NK-92 (cell line): ENCODE results near the gene KLHL5.
"Not testable (repeated sequence)": the region's sequence is repeated elsewhere in the genome, so short reads cannot be mapped to it uniquely, and the experiment has no call there.

ENCODE experiments used
- DNase-seq: peaks from one replicate; lab custom pipeline; 2025; ENCODE audit not compliant: unreplicated experiment; lab: John Stamatoyannopoulos, UW

KLHL5 gene

DNA sequence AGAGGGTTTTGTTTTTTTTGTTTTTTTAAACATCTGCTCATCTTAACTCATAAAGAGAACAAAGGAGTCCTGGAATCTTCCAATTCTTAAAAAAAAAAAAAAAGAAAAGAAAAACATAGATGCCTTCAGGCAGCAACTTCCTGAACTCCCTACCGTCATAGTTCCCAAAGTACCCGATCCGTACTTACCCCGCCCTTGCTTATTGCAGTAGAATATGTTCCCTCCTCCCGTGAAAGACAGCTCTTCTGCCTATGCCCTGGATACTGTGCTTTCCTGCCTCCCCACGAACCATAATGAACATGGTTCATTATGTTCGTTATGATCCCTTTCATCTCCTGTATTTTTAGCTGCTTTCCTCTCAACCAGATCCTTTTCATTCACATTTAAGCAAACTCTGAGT, 40.3 kb downstream of the KLHL5 start:
- DNase-seq, result no peak

DNA sequence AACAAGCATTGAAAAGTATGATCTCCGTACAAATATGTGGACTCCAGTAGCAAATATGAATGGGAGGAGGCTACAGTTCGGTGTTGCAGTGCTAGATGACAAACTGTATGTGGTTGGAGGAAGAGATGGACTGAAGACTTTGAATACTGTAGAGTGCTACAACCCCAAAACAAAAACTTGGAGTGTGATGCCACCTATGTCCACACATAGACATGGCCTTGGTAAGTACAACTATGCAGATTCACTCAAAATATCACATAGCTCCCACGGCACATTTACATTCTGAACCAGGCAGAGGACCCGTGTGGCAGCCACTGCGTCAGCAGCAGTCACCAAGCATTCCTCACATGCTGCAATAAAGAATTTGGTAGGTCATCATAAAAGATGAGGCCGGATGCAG, 41.3 kb downstream of the KLHL5 start:
- DNase-seq, result no peak

DNA sequence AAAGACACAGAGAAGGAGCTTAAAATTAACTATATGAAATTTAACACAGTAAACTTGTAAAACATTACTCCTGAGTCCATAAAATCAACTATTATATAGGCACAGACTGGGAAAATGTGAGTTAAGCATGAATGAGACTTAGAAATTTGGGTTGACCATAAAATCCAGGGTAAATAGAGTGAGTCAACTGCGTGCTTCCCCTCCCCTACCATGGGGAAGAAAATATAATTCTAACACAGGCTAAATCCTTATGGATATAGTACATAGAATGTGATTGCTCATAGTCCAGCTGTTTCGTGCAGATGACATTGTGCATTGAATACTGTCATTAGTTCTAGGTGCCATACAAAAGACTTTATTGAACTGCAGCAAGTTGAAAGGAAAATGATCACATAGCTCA, 42.2 kb downstream of the KLHL5 start:
- no peak for DNase-seq

DNA sequence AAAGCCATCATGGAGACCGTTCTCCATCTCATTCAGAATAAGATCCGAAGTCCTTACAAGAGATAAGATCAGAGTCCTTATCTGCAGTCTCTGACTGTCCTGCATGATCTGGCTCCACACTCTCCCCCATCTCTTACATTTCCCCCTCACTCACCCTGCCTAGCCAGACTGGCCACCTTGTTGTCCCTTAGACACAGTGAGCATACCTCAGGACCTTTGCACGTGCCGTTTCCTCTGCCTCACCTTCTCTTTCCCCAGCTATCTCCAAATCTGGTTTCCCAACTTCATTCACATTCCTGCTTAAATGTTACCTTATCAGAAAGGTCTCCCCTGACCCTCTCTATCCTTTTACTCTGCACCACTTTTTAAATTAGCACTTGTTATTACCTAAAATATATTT, 44.0 kb downstream of the KLHL5 start:
- no peak for DNase-seq

DNA sequence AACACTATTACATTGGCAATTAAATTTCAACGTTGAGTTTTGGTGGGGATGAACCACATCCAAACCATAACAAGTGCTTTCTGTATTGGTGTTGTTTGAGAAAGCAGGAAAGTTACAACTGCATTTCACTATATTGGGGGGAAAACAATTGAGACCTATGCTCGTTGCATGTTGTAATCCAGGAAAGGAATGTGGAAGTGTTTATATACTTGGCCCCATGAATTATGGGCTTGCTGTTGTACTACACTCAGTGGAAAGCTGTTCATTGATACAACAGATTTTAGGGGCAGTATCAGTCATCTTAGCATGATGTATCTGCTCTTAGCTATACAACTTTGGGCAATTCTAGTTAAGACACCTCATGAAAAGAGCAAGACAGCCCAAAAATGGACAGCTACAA, 52.4 kb downstream of the KLHL5 start:
- DNase-seq, result no peak

DNA sequence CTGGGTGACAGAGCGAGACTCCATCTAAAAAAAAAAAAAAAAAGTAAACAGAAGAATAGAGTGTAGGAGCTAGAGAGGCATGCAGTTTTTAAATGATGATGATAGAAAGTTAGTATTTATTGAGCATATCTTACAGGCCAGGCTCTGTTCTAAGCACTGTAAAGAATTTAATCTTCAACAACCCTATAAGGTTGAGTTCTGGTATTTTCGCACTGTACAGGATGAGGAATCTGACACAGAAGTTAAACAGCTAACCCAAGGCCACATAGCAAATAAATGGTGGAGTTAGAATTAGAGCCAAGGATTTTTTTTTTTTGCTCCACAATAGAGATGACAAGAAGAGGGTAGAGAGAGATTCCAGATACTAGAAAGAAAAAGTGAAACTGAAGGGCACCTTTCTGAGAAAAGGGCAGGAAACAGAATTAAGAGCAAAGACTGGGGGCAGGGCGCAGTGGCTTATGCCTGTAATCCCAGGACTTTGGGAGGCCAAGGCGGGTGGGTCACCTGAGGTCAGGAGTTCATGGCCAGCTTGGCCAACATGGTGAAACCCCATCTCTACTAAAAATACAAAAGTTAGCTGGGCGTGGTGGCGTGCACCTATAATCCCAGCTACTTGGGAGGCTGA, 56.1 kb downstream of the KLHL5 start:
- DNase-seq, result no peak

DNA sequence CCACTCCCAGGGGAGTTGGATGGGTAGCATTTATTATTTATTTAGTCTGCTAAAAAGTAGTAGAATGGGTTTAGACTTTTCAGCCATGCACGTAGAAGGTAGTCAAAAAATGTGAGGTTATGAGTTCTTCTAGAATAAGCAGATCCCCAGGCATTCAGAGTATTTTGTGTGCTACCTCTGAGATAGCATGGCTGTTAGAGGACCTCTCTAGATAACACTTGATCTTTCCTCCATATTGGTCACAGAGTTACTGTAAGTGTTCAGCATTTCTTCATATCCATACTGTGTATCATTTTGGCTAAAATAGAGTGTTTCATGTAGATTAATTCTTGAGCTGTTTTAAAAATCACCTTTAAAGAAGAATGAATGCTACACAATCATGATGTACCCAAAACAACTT, 58.4 kb downstream of the KLHL5 start:
- no peak for DNase-seq

DNA sequence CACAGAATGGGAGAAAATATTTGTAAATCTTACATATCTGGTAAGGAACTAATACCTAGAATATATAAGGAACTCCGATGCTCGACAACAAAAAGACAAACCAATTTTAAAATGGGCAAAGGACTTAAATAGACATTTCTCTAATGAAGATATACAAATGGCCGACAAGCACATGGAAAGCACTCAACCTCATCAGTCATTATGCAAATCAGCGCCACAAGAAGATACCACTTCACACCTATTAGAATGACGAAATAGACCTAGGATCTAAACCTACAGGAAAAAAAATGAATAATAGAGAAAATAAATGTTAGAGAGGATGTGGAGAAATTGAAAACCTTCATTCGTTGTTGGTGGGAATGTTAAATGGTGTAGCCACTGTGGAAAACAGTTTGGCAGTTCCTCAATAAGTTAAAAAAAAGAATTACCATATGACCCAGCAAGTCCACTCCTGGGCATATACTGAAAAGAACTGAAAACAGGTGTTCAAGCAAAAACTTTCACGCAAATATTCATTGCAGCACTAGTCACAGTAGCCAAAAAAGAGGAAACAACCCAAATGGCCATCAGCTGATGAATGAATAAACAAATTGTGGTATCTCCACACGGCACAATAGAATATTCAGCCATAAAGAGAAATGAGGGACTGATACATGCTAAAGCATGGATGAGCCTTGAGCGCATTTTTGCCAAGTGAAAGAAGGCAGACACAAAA, 63.0 kb downstream of the KLHL5 start:
- no peak for DNase-seq

DNA sequence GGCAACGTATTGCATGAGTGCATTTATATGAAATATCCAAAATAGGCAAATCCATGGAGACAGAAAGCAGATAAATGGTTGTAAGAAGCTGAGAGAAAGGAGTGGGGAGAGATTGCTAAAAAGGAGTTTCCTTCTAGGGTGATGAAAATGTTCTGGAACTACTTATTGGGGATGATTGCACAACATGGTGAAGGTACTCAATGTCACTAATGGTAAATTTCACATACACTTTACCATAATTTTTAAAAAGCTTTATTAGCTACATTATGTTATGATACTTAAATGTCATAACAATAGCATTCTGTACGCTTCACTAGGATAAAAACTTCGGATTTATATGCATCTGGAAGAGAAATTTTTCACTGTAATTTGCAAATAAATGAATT, 63.6 kb downstream of the KLHL5 start:
- DNase-seq, result no peak

DNA sequence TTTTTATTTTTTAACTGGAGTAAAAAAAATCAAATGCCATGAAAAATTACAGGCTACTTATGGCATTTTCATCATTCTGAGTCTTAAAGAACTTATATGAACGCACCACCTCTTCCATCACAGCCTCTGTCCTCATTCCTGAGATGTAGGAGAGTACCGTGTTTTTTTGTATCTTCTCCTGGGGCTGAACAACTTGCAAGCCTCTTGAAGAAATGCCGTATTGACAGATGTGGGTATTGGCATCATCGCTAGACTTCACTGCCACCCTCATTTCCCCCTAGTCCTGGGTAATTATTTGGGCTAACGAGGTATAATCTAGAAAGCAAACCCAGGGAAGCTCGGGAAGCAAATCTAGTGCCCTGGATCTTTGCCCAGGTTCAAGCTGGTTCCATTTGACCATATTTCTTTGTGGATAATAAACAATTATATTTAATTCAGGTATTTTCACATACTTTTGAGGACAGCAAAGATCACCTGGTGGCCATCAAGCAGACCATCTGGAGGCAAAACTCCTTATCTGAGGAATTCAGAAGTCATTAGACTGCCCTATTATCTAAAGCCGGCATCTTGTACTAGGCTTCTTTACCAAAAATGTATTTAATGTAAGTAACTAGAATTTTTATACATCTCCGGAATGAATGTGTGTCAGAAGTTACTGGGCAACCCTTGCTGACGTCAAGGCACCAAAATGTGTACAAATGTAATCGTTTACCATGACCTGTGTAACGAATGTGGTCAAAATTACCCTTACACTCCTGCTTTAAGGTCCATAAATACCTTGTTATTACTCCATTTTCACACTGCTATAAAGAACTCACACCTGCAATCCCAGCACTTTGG, 64.4 kb downstream of the KLHL5 start:
- DNase-seq, result no peak

DNA sequence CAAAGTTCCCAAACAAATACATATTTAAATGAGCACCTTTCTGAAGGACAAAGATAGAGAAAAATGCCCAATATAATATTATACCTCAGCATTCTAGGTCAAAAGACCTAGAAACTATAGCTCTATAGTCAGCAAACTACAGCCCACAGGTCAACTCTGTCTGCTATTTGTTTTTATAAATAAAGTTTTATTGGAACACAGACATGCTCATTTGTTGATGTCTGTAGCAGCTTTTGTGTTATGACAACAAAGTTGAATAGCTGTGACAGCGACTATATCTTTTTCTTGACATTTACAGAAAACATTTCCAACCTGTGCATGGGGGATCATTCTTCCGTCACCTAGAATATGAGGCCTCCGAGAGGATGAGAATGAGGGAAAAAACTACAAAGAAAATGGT, 71.6 kb downstream of the KLHL5 start:
- DNase-seq, result no peak

DNA sequence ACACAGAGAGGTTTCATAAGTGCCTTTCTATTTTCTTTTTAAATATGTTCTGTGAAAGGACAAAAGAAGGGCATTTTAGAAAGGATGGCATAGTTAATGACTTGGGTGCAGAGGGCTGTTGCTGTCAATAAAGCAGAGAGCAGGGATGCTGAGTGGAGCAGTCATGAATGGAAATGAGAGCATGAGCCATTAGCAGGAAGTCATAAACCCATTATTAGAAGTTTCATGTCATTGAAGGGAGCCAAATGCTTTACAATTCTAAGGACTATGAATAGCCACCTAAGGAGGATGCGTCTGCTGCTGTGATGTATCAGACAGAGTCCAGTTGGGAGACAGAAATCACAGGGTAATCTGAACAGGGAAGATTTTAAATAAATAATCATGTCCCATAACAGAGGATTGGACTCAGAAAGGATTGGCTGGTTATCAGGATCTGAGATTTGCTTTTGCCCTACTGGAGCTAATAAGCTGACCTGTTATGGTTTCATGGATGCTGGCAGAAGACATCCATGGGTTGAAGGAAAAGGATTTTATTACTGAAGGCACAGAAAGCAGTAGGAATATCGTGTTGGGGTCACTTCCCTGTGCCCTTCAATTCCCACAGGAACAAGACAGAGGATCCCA, 72.8 kb downstream of the KLHL5 start:
- DNase-seq, result no peak

DNA sequence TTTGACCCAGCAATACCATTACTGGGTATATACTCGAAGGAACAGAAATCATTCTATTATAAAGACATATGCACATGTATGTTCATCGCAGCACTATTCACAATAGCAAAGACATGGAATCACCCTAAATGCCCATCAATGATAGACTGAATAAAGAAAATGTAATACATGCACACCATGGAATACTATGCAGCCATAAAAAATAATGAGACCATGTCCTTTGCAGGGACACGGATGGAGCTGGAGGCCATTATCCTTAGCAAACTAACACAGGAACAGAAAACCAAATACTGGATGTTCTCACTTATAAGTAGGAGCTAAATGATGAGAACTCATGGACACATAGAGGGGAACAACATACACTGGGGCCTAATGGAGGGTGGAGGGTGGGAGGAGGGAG, 76.2 kb downstream of the KLHL5 start:
- DNase-seq, result not testable (repeated sequence)

DNA sequence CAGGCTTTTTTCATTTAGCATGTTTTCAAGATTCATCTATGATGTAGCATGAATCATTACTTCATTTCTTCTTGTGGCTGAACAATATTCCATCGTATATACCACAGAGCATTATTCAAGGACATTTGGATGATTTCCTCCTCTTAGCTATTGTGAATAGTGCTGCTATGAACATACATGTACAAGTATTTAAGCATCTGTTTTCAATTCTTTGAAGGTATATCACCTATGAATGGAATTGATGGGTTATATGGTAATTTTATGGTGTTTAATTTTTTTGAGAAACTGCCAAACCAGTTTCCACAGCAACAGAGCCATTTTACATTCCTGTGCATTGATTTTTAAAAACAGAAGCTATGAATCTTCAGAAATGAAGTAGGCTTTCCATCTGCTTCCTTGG, 84.2 kb downstream of the KLHL5 start:
- no peak for DNase-seq

DNA sequence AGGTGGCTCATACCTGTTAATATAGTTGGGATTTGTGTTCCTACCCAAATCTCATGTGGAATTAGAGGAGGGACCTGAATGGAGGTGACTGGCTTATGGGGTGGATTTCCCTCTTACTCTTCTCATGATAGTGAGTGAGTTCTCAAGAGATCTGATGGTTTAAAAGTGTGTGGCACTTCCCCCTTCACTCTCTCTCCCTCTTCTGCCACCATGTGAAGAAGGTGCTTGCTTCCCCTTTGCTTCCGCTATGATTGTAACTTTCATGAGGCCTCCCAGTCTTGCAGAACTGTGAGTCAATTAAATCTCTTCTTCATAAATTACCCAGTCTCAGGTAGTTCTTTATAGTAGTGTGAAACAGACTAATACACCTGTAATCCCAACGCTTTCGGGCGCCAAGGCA, 92.0 kb downstream of the KLHL5 start:
- DNase-seq, result no peak

DNA sequence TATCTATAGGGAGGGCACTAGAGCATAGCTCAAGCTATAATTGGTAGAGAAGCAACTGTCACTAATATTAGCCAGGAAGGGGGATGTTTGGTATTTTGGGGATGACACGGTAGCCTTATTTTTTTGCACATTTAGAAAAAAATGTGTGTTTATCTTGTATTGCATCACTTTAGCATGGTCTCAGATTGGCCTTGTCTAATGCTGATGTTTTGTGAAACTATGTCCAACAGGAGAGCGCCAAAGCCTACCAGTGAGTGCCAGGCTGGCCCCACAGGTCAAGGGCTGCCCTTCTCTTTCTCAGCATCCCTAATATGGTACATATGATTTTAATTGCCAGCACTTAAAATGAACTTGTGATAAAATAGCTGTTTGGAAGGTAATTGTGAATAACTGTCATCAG, 95.5 kb downstream of the KLHL5 start:
- no peak for DNase-seq

DNA sequence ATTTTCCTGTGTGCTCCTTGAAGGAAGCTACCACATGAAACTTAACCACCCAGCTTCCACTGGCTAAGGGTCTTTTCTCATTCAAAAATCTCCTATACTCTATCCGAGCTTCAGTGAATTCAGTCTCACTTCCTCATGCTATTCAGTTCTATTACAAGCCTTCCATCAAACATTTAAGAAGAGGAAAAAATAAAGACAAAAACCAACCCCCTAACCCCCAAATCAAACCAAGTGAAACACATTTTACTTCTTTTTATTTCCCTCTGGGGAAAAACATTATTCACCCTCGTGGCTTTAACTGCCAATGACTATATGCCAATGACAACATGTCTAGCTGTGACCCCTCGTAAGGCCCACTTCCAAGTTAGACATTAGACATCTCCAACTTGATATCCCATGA, 104.1 kb downstream of the KLHL5 start:
- no peak for DNase-seq

DNA sequence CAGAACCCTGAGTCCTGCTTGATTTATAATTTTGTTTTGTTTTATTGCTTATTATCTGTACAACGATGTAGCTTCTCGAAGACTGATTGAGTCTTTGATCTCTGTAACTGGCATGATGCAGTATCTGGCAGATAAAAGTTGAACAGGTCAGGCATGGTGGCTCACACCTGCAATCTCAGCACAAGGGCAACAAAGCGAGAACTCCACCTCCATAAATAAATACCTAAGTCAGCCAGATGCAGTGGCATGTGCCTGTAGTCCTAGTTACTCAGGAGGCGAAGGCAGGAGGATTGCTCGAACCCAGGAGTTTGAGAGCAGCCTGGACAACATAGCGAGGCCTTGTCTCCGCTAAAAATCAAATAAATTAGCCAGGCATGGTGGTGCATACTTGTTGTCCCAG, 104.6 kb downstream of the KLHL5 start:
- DNase-seq, result no peak

DNA sequence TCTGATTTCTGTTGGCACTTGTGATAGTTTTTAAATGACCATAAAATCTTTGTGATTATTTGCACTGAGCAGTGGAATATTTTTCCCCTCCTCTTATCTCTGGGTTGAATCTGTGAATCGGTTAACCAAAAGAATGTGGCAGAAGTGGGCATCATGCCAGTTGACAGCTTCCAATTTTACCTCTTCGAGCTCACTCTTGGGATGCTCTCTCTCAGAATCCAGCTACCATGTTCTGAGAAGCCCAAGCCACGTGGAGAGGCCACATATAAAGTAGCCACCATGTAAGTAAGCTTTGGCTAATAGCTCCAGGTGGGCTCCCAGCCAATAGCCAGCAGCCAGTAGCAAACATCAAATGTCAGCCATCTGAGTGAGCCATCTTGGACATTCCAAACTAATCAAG, 107.4 kb downstream of the KLHL5 start:
- DNase-seq, result no peak

DNA sequence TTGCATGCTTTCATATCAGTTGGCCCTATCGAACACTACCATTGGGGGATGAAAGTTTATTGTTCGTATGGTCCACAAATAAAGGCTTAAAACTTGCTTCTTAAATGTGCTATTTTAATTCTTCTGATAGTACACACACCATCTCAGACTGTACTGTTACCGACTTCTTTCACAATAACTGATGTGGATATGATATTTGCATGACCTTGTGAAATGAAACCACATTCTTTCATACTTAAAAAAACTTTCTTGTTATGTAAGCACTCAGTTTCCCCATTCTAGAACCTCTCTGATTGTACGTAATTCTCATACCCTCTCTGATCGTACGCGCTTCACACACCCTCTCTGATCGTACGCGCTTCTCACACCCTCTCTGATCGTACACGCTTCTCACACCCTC, 108.3 kb downstream of the KLHL5 start:
- DNase-seq, result no peak
